Astrocyte (in vitro differentiated cells and primary cell): Measurements from ENCODE around the gene GBX1.

Source experiments
- CTCF ChIP-seq: IDR thresholded peaks from 2 replicates; pipeline ENCODE4 v1.5.1; 2011; ENCODE audit warnings: low read depth, mild to moderate bottlenecking, inconsistent platforms, low read length, moderate library complexity; ENCODE audit not compliant: insufficient read depth
- EZH2 ChIP-seq: IDR thresholded peaks from 2 replicates; pipeline ENCODE4 v1.6.1; 2012; ENCODE audit warnings: mild to moderate bottlenecking, low read length, inconsistent platforms; ENCODE audit not compliant: insufficient read depth

- TF ChIP-seq CTCF = no peak
- TF ChIP-seq EZH2 = no peak
Observed at GRCh38 chr7:151124899-151125399, 42.5 kb downstream of the GBX1 start.
